ENCODE measurements around the gene PTGIR.

Gene PTGIR, protein sequence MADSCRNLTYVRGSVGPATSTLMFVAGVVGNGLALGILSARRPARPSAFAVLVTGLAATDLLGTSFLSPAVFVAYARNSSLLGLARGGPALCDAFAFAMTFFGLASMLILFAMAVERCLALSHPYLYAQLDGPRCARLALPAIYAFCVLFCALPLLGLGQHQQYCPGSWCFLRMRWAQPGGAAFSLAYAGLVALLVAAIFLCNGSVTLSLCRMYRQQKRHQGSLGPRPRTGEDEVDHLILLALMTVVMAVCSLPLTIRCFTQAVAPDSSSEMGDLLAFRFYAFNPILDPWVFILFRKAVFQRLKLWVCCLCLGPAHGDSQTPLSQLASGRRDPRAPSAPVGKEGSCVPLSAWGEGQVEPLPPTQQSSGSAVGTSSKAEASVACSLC

GRCh38 chr19:46624958-46625661 lies at the start of gene PTGIR:
Gene PTGIR, minus strand, starts transcription at chr19:46625089. Its CDS starts 864 bp downstream, at chr19:46624225.
- TF ChIP-seq GATA3 (IDR thresholded peaks at IDR 0.05; ENCODE audit: low read depth, low read length) (no peak), GATA2 (IDR thresholded peaks at IDR 0.05; ENCODE audit: low read depth, low read length) (no peak)

- TF ChIP-seq GATA2 (IDR thresholded peaks at IDR 0.05; ENCODE audit: low read depth, low read length) (no peak), GATA3 (IDR thresholded peaks at IDR 0.05; ENCODE audit: low read depth, low read length) (no peak)
These were observed 45.9 kb upstream of the PTGIR start for GRCh38 chr19:46670813-46671212.

GRCh38 chr19:46668662-46669061 lies 43.8 kb upstream of the PTGIR start:
- no peak for TF ChIP-seq GATA3 (IDR thresholded peaks at IDR 0.05; ENCODE audit: low read depth, low read length)
- TF ChIP-seq GATA2 (IDR thresholded peaks at IDR 0.05; ENCODE audit: low read depth, low read length): no peak

DNA sequence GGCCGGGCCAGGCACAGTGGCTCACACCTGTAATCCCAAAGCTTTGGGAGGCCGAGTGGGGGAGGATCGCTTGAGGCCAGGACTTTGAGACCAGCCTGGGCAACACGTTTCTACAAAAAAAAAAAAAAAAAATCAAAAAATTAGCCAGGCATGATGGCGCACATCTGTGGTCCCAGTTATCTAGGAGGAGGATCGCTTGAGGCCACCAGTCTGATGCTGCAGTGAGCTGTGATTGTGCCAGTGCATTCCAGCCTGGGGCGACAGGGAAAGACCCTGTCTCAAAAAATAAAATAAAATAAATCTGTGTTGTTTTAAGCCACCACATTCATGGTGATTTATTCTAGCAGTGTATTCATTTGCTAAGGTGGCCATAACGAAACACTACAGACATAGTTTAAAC lies 40.2 kb upstream of the PTGIR start:
- TF ChIP-seq GATA3 (IDR thresholded peaks at IDR 0.05; ENCODE audit: low read depth, low read length) (peak; percentile 69; the same call in 1 of the 2 replicates), GATA2 (IDR thresholded peaks at IDR 0.05; ENCODE audit: low read depth, low read length) (peak; percentile 91)

- TF ChIP-seq GATA3 (IDR thresholded peaks at IDR 0.05; ENCODE audit: low read depth, low read length) (no peak), GATA2 (IDR thresholded peaks at IDR 0.05; ENCODE audit: low read depth, low read length) (no peak)
These were observed 37.1 kb upstream of the PTGIR start for GRCh38 chr19:46661735-46662592.

- TF ChIP-seq GATA3 (IDR thresholded peaks at IDR 0.05; ENCODE audit: low read depth, low read length): no peak
These were observed 36.3 kb upstream of the PTGIR start, which contains the start of gene DACT3 for GRCh38 chr19:46661020-46661731. Gene DACT3, minus strand, starts transcription at chr19:46661182. Its CDS starts 118 bp downstream, at chr19:46661064.

- TF ChIP-seq GATA2 (IDR thresholded peaks at IDR 0.05; ENCODE audit: low read depth, low read length): no peak
- no peak for TF ChIP-seq GATA3 (IDR thresholded peaks at IDR 0.05; ENCODE audit: low read depth, low read length)
These were observed 35.7 kb upstream of the PTGIR start for GRCh38 chr19:46660551-46661019.

DNA sequence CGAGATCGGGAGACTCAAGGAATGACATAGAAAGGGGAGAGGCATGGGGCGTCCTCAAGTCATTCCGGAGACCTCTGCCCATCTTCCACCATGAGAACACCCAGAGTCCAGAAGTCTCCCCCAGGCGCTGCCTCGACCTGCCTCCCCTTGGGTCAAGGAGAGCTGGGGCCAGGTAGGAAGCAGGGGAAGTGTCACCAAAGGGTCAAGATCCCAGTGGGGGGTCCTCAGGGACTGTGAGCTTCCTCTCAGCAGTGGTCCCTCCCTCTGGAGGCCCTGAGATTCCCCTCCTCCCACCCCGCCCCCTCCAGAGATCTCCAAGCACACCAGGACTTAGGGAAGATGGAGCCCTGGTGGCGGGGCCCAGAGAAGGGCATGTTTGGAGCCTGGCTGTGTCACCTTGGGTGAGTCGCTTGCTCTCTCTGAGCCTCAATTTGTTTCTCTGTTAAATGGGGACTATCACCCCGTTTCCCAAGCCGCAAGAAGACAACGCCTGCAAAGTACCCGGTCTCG lies 35.2 kb upstream of the PTGIR start:
- no peak for TF ChIP-seq GATA2 (IDR thresholded peaks at IDR 0.05; ENCODE audit: low read depth, low read length)
- no peak for TF ChIP-seq GATA3 (IDR thresholded peaks at IDR 0.05; ENCODE audit: low read depth, low read length)

- TF ChIP-seq GATA2 (IDR thresholded peaks at IDR 0.05; ENCODE audit: low read depth, low read length): no peak
- no peak for TF ChIP-seq GATA3 (IDR thresholded peaks at IDR 0.05; ENCODE audit: low read depth, low read length)
These were observed 34.5 kb upstream of the PTGIR start for GRCh38 chr19:46659151-46660007.

DNA sequence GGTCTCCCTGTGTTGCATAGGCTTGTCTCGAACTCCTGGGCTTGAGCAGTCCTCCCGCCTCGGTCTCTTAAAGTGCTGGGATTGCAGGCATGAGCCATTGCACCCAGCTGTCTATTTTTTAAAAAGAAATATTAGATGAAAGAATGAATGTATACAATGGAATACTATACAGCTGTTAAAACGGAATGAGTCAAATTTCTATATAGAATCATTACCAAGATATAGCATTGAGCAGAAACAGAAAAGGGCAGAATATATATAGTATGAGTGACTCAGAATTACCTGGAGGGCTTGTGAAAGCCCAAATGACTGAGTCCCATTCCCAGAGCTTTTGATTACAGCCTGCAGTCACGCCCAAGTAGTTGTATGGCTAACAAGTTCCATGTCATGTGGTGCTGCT lies 31.7 kb upstream of the PTGIR start:
- TF ChIP-seq GATA2 (IDR thresholded peaks at IDR 0.05; ENCODE audit: low read depth, low read length) (no peak), GATA3 (IDR thresholded peaks at IDR 0.05; ENCODE audit: low read depth, low read length) (no peak)

DNA sequence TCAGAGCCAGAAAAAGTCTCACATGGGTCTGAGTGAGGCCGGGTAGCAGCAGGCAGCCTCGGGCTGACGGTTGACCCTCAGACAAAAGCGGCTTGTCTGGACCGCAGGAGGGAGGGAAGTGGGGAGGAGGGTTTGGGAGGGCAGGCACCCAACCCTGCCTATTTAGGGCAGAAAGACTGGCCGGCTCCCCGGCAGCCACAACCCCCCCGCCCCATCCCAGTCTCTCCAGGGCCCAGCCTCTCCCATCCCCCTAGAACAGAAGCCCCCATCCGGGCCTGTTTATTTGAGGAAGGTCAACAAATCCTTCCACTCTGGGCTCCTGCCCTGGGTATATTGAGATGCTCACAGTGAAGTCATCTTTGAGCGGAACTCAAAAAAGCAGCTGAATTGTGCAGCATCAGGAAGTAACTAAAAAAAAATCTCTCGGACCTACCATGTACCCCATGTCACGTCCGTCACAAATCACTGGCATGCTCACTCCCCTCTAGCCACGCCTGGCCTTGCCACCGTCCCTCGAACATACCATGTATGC lies 29.8 kb upstream of the PTGIR start:
- no peak for TF ChIP-seq GATA3 (IDR thresholded peaks at IDR 0.05; ENCODE audit: low read depth, low read length)
- TF ChIP-seq GATA2 (IDR thresholded peaks at IDR 0.05; ENCODE audit: low read depth, low read length): no peak

DNA sequence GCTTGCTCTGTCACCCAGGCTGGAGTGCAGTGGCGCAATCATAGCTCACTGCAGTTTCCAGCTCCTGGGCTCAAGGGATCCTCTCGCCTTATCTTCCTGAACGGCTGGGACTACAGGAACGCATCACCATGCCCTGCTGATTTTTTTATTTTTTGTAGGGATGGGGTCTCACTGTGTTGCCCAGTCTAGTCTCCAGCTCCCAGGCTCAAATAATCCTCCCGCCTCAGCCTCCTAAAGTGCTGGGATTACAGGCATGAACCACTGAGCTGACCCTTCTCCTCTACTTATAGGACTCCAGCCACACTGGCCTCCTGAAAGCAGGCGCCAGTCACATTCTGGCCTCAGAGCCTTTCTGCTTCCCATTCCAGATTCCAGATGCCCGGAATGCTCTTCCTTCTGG lies 25.6 kb upstream of the PTGIR start:
- TF ChIP-seq GATA3 (IDR thresholded peaks at IDR 0.05; ENCODE audit: low read depth, low read length): no peak
- TF ChIP-seq GATA2 (IDR thresholded peaks at IDR 0.05; ENCODE audit: low read depth, low read length): no peak

Measured in SH-SY5Y (cell line).